T-cell (primary cell): ENCODE measurements around the gene CAMK2N1. TPM values are rescaled to one million over a fixed set of nuclear protein-coding genes. Genes with fewer than 3 reads are reported as not detected.

Experiments used
- ATAC-seq, 4 experiments: fragments of 200-7000 bp in 3 of 4; fragments of 150-1000 bp in 1 of 4; cut with Tn5 transposase; replicated peaks in 1 of 4; 1 replicate in 3 of 4; 2 replicates in 1 of 4; pipeline ENCODE4 v1.10.0; 2021; ENCODE audit warnings: moderate library complexity in 3 of 4, mild to moderate bottlenecking in 2 of 4, moderate number of reproducible peaks in 1 of 4
- CTCF ChIA-PET, 2 donors: fragments of 300-600 bp; sonication (Branson Sonifier 250); formaldehyde crosslinking; loops; one replicate each; lab custom pipeline; 2022; ENCODE audit warnings: antibody characterized with exemption in 2 of 2; lab: Charles Lee
- POLR2A ChIA-PET, 2 donors: fragments of 300-600 bp; sonication (Branson Sonifier 250); formaldehyde crosslinking; loops; one replicate each; lab custom pipeline; 2022; ENCODE audit warnings: antibody characterized with exemption in 2 of 2; lab: Charles Lee
- DNase-seq, 35 experiments: peaks; one replicate each; pipeline versions ENCODE4 v3.0.0 to v3.0.0-alpha.2; 2013 to 2023
- H3K27ac ChIP-seq: one replicate; pipeline ENCODE4 v1.5.1; 2013; ENCODE audit warnings: low read length
- H3K27me3 ChIP-seq, 2 experiments: replicated peaks in 1 of 2; 1 replicate in 1 of 2; 2 replicates in 1 of 2; pipeline versions ENCODE4 v1.6.1 to v1.7.0; 2013; ENCODE audit warnings: low read length in 1 of 2, mixed read lengths in 1 of 2; ENCODE audit not compliant: control insufficient read depth in 2 of 2, insufficient read depth in 2 of 2; ENCODE audit errors: extremely low read depth in 1 of 2
- H3K36me3 ChIP-seq, 2 donors: 1 replicate in 1 of 2; 2 replicates in 1 of 2; pipeline versions ENCODE4 v1.6.1 to v1.7.0; 2013; ENCODE audit warnings: low read length in 1 of 2; ENCODE audit not compliant: control insufficient read depth in 2 of 2, insufficient read depth in 1 of 2; ENCODE audit errors: extremely low read depth in 1 of 2
- H3K4me1 ChIP-seq, 2 experiments: 1 replicate in 1 of 2; 2 replicates in 1 of 2; pipeline versions ENCODE4 v1.6.1 to v1.7.0; 2013; ENCODE audit warnings: low read length in 2 of 2, mixed read lengths in 1 of 2; ENCODE audit not compliant: insufficient read depth in 2 of 2, control insufficient read depth in 1 of 2; ENCODE audit errors: extremely low read depth in 1 of 2
- H3K4me3 ChIP-seq, 2 donors: 1 replicate in 1 of 2; 2 replicates in 1 of 2; pipeline versions ENCODE4 v1.5.1 to v1.7.0; 2013; ENCODE audit warnings: mild to moderate bottlenecking in 2 of 2, low read length in 1 of 2, moderate library complexity in 1 of 2; ENCODE audit not compliant: control insufficient read depth in 1 of 2; ENCODE audit errors: extremely low read depth in 1 of 2
- H3K9me3 ChIP-seq: 2 replicates; pipeline ENCODE4 v1.7.0; 2013
- H3K27ac Mint-ChIP-seq, 2 donors: one replicate each; pipeline ENCODE4 v1.8.0; 2020 to 2021; ENCODE audit warnings: mild to moderate bottlenecking in 2 of 2, mixed read lengths in 2 of 2
- H3K27me3 Mint-ChIP-seq, 2 donors: one replicate each; pipeline ENCODE4 v1.8.0; 2021 to 2022; ENCODE audit warnings: mixed read lengths in 2 of 2
- H3K36me3 Mint-ChIP-seq: one replicate; pipeline ENCODE4 v1.8.0; 2021; ENCODE audit warnings: mixed read lengths
- H3K4me1 Mint-ChIP-seq, 3 donors: one replicate each; pipeline ENCODE4 v1.8.0; 2020 to 2022; ENCODE audit warnings: mixed read lengths in 3 of 3, mild to moderate bottlenecking in 1 of 3
- H3K4me3 Mint-ChIP-seq, 3 donors: one replicate each; pipeline ENCODE4 v1.8.0; 2020 to 2022; ENCODE audit warnings: mild to moderate bottlenecking in 3 of 3, mixed read lengths in 3 of 3, moderate library complexity in 3 of 3
- H3K9me3 Mint-ChIP-seq, 3 donors: one replicate each; pipeline ENCODE4 v1.8.0; 2020 to 2022; ENCODE audit warnings: mixed read lengths in 3 of 3
- WGBS: methylation state at CpG from one replicate; pipeline ENCODE4 v1.1.5; 2013; ENCODE audit warnings: missing lambda C conversion rate; ENCODE audit not compliant: insufficient coverage; 5-methylcytosine and 5-hydroxymethylcytosine counted together
- total RNA-seq, 35 experiments: library from RNA in 6 of 35; stranded (reverse) in 6 of 35; fragments of 120-200 nt in 1 of 35; gene quantifications; one replicate each; pipeline versions ENCODE4 v1.2.1 to v1.2.4 and lab custom pipeline; 2013 to 2026

CAMK2N1 gene
- total RNA-seq = 1 to 10 TPM; 2.5 to 7.9 (median 7.1) TPM
- 2.7 TPM for total RNA-seq (2013)
- 0.20 to 8.6 (median 2.0) reads per million in 29 experiments for total RNA-seq (lab: John Stamatoyannopoulos, UW)

DNA sequence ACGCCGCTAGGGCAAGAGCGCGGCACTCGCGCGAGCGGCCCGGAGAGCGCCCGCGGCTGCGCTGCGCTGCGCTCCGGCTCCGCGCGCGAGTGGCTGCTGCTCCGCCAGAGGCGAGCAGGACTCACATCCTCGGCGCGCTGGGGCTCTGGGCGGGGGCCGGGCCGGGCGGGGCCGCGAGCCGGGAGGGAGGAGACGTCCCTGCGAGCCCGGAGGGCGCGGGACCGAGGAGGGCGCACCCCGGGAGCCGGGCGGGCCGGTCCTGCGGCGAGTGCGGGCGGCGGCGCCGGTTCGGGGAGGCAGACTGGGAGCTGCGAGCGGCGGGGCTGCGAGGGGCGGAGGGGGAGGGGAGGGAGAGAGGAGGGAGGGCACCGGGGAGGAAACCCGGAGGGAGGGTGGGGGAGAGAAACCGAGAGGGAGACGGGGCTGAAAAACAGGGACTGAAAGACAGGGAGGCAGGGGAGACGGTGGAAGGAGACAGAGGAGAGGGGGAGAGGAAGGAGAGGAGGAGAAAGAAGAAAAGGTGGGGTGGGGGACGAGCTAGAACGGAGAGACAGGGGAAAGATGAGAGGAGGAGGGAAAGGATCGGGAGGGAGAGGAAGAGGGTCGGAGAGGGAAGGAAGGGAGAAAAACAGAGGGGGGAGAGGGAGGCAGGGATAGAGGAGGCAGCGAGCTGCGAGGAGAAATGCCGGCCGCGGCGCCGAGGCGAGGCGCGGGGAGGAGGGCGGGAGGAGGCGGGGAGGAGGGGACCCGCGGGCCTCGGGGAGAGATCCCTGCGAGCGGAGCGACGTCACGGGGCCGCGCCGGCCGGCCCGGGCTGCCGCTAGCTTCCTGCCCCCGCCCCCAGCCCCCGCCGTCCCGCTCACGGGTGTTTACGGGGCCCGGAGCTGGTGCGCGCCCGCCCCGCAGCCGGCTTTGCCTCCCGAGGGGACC, at the start of gene CAMK2N1:
Gene CAMK2N1, minus strand, starts transcription at position 684 of the 930 bp plus-strand sequence. CDS start 831 bp downstream, outside the sequence.
- H3K36me3 ChIP-seq = no peaks in the 10 kb centered on the region
- H3K27ac ChIP-seq = peak within 1 kb of the TSS; percentile 29
- no peaks in the 10 kb centered on the region for H3K9me3 Mint-ChIP-seq
- H3K4me1 Mint-ChIP-seq = peaks cover 15 to 22% (median 19%) of the 10 kb centered on the region in 3 donors
- DNase-seq = peak in 33 of 35 experiments; percentile 16 to 74 (median 46)
- ChIA-PET CTCF (interaction anchor here in 1 of 2 donors (0.6 kb wide), 1 partner anchor 407 kb away, joined by 7 read pairs; no protein-coding TSS in a partner anchor), POLR2A (interaction anchor here in 1 of 2 donors (0.7 kb wide), 1 partner anchor 22 kb away, joined by 3 read pairs; no protein-coding TSS in a partner anchor)
- H3K9me3 ChIP-seq = no peaks in the 10 kb centered on the region
- peak within 1 kb of the TSS; percentile 79 to 92 (median 88) for H3K4me3 Mint-ChIP-seq
- H3K27ac Mint-ChIP-seq = peak within 1 kb of the TSS; percentile 55 to 66
- peaks cover 40 to 49% of the 10 kb centered on the region in 2 donors for H3K27me3 Mint-ChIP-seq
- WGBS = under 1% methylated on average over 68 of the region's 104 CpGs
- H3K36me3 Mint-ChIP-seq = no peaks in the 10 kb centered on the region
- H3K27me3 ChIP-seq = peaks cover 22 to 60% of the 10 kb centered on the region in 2 experiments
- peak; percentile 73 to 81 (median 79) for ATAC-seq
- H3K4me1 ChIP-seq = peaks cover 0 to 29% of the 10 kb centered on the region in 2 experiments
- peak within 1 kb of the TSS; percentile 57 to 66 for H3K4me3 ChIP-seq

DNA sequence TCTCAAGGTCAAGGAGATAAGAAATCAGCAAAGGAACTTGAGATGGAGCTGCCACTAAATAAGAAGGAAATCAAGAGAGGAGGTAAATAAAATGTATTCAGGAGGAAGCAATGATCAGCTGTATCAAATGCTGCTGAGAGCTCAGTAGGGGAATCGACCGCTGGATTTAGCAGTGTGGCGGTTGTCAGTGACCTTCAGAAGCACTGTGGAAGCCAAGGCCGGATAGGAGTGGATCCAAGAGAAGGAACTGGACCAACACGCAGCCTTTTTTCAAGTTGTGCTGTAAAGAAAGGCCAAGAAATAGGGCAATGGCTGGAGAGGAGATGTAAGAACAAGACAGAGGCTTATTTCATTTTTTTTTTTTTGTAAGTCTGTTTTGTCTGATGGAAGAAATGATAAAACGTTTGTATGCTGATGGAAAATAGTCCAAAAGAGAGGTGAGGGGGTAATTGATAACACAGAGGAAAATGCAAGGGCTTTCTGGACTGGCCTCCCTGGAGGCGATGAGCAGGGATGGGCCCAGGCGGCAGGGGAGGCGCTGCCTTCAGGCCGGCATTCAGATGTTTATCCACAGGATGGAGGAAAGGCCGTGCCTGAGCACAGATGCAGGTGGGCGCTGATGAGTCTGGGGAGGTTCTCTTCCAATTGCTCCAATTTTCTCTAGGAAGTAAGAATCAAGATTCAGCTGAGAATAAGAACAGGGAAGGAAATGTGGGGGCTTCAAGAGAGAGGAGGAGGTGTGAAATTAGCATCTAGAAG, 48.8 kb upstream of the CAMK2N1 start:
- Mint-ChIP-seq H3K27me3 (peaks cover 52 to 53% of the 10 kb centered on the region in 2 donors), H3K27ac (no peak overlapping the region), H3K9me3 (no peaks in the 10 kb centered on the region), H3K4me3 (no peak overlapping the region), H3K36me3 (no peaks in the 10 kb centered on the region), H3K4me1 (no peaks in the 10 kb centered on the region)
- no peaks in the 10 kb centered on the region for H3K9me3 ChIP-seq
- H3K4me1 ChIP-seq = no peaks in the 10 kb centered on the region
- ChIA-PET POLR2A (no interaction called here), CTCF (no interaction called here)
- no peak overlapping the region for H3K4me3 ChIP-seq
- no peaks in the 10 kb centered on the region for H3K36me3 ChIP-seq
- WGBS = 66% methylated on average over 9 of the region's 12 CpGs
- DNase-seq (no peak), ATAC-seq (no peak)
- H3K27me3 ChIP-seq = peaks cover 5 to 41% of the 10 kb centered on the region in 2 experiments
- H3K27ac ChIP-seq = no peak overlapping the region

DNA sequence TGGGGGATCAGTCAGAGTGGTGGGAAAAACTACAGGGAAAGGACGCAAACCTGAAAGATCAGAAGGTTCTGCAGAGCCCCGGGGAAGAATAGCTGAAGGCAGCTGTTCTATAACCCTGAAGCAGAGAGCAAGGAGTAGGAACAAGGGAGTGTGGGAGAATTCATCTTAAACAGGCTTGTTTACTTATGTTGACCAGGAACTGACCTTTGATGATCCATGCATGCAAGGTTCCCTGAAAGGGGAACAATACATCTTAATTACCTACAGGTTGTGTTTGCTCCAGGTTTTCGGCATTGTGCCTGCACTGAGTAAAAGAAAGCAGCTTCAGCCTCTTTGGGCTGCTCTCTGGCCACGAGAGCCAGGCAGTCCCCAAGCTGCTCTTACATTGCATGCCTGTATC, 47.6 kb upstream of the CAMK2N1 start:
- H3K9me3 Mint-ChIP-seq = no peaks in the 10 kb centered on the region
- H3K9me3 ChIP-seq = no peaks in the 10 kb centered on the region
- CTCF ChIA-PET = no interaction called here
- peaks cover 60 to 62% of the 10 kb centered on the region in 2 donors for H3K27me3 Mint-ChIP-seq
- no peak overlapping the region for H3K27ac ChIP-seq
- H3K4me1 ChIP-seq = no peaks in the 10 kb centered on the region
- H3K27me3 ChIP-seq = peaks cover 5 to 45% of the 10 kb centered on the region in 2 experiments
- H3K36me3 Mint-ChIP-seq = no peaks in the 10 kb centered on the region
- ATAC-seq = no peak
- H3K36me3 ChIP-seq = no peaks in the 10 kb centered on the region
- H3K4me1 Mint-ChIP-seq = no peaks in the 10 kb centered on the region
- WGBS = 70% methylated on average over 4 of the region's 4 CpGs
- DNase-seq = no peak
- no peak overlapping the region for H3K4me3 ChIP-seq
- no peak overlapping the region for H3K27ac Mint-ChIP-seq
- POLR2A ChIA-PET = no interaction called here
- H3K4me3 Mint-ChIP-seq = no peak overlapping the region

DNA sequence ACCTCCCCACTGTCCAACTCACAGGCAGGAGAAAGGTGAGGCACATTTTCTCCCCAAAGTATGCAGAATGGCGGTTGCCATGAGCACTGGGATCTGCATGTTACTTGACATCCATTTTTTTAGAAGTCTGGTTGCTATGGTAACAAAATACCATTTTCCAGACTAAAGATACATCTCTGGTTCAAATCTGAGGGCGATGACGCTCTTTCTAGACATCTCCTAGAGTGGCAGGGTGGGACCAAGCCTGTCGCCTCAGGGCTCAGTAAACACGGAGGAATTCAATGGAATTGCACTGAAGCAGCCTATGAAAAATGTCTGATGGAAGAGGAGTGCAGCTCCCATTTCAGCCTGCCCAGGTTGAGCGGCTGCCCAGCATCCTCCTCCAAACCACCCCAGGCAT, 44.9 kb upstream of the CAMK2N1 start:
- 100% methylated on average over 1 of the region's 6 CpGs for whole genome bisulfite sequencing
- Mint-ChIP-seq H3K4me3 (no peak overlapping the region), H3K4me1 (no peaks in the 10 kb centered on the region), H3K27me3 (peaks cover 65 to 68% of the 10 kb centered on the region in 2 donors), H3K9me3 (no peaks in the 10 kb centered on the region), H3K36me3 (no peaks in the 10 kb centered on the region), H3K27ac (no peak overlapping the region)
- H3K27ac ChIP-seq = no peak overlapping the region
- no peak for DNase-seq
- no peak for ATAC-seq
- H3K9me3 ChIP-seq = no peaks in the 10 kb centered on the region
- POLR2A ChIA-PET = no interaction called here
- peaks cover 3 to 40% of the 10 kb centered on the region in 2 experiments for H3K27me3 ChIP-seq
- no peaks in the 10 kb centered on the region for H3K4me1 ChIP-seq
- CTCF ChIA-PET = no interaction called here
- no peak overlapping the region for H3K4me3 ChIP-seq
- H3K36me3 ChIP-seq = no peaks in the 10 kb centered on the region

- H3K27ac ChIP-seq = no peak overlapping the region
- no peak overlapping the region for H3K4me3 ChIP-seq
- peaks cover 3 to 35% of the 10 kb centered on the region in 2 experiments for H3K27me3 ChIP-seq
- ChIA-PET CTCF (no interaction called here), POLR2A (no interaction called here)
- no peaks in the 10 kb centered on the region for H3K9me3 Mint-ChIP-seq
- no peak for DNase-seq
- no peaks in the 10 kb centered on the region for H3K36me3 ChIP-seq
- H3K36me3 Mint-ChIP-seq = no peaks in the 10 kb centered on the region
- WGBS = 0% methylated on average over 2 of the region's 8 CpGs
- no peak overlapping the region for H3K4me3 Mint-ChIP-seq
- H3K4me1 Mint-ChIP-seq = no peaks in the 10 kb centered on the region
- H3K9me3 ChIP-seq = no peaks in the 10 kb centered on the region
- no peak for ATAC-seq
- H3K4me1 ChIP-seq = no peaks in the 10 kb centered on the region
- no peak overlapping the region for H3K27ac Mint-ChIP-seq
- H3K27me3 Mint-ChIP-seq = peaks cover 59 to 63% of the 10 kb centered on the region in 2 donors
Observed at GRCh38 chr1:20530306-20530705, 44.3 kb upstream of the CAMK2N1 start.

DNA sequence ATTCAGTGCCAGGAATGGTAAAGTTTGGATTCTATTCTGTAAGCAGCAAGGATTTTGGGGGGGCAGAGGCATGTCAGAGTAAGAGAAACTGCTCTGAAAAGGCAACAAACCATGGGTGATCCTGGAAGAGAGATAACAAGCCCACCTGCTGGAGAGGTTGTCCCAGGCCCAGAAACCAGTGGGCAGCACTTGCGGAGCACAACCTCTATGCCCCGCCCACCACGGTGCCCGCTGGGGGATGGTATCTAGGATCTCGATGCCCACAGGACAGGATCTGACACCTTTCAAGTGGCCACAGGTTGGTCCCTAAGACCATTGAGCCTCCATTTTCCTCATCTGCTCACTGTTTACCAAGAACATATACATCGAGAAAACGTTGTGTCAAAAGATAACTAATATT, 42.2 kb upstream of the CAMK2N1 start:
- Histone ChIP-seq H3K36me3 (no peaks in the 10 kb centered on the region), H3K9me3 (no peaks in the 10 kb centered on the region), H3K27me3 (peaks cover 5 to 22% of the 10 kb centered on the region in 2 experiments), H3K27ac (no peak overlapping the region), H3K4me3 (no peak overlapping the region), H3K4me1 (no peaks in the 10 kb centered on the region)
- Mint-ChIP-seq H3K27me3 (peaks cover 45 to 51% of the 10 kb centered on the region in 2 donors), H3K4me1 (no peaks in the 10 kb centered on the region), H3K4me3 (no peak overlapping the region), H3K36me3 (no peaks in the 10 kb centered on the region), H3K9me3 (no peaks in the 10 kb centered on the region), H3K27ac (no peak overlapping the region)
- ATAC-seq (no peak), DNase-seq (no peak)
- POLR2A ChIA-PET = no interaction called here
- CTCF ChIA-PET = interaction anchor here in 1 of 2 donors (0.7 kb wide), 1 partner anchor 24 kb away, joined by 3 read pairs; the partner anchor contains the start of gene FAM43B
- 79% methylated on average over 6 of the region's 7 CpGs for WGBS
